ENCODE results near the gene SRPX2.

The SRPX2 gene

DNA sequence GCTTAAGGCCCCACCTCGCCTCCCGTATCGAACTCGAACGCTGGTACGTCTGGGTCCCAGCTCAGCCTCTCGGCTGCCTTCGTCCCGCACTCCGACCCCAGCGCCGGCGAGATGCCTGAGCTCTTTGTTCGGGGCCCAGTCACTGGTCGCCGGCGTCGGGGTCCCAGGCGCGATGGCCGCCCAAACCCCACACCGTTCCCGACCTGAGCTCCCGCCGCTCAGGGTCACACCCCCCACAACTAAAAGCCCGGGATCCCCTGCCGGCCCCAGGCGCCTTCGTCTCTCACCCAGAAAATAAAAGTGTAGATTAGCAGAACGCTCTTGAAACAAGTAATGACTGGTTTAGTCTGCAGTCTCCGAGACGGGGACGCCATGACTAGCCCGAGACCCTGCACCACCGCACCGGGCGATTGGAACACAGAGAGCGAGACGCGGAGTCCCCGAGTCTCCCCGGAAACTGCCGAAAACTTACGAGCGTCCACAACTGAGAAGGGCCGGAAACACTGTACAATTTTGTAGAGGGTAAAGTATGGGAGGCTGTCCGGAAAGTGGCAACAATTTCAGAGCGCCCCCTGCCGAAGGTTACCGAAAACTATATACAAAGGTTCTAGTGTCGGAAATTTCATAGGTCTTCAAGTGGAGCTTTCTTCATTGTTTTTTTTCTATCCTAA is 7.5 kb upstream of the SRPX2 start, which contains the start of gene TSPAN6:
TSS of gene TSPAN6 (minus strand) at position 486 of the 671 bp plus-strand sequence. CDS start at position 374, 112 bp downstream.
- no peaks in the 10 kb centered on the region for H3K4me1 ChIP-seq (ENCODE audit: control insufficient read depth, insufficient read depth, low read length)
- POLR2A ChIA-PET: interaction anchor here (1.6 kb wide), 1 partner anchor 21 kb away, joined by 6 read pairs; no protein-coding TSS in a partner anchor
- H3K4me3 ChIP-seq (ENCODE audit: low read depth, low read length): peak within 1 kb of the TSS; percentile 62
- peaks cover 15 to 30% of the 10 kb centered on the region in 2 experiments for H3K36me3 ChIP-seq (ENCODE audit: control insufficient read depth in 2 of 2, insufficient read depth in 1 of 2, low read length in 2 of 2)
- H3K9me3 ChIP-seq (ENCODE audit: control insufficient read depth, insufficient read depth, low read depth, low read length): no peaks in the 10 kb centered on the region
- peak within 1 kb of the TSS; percentile 67; the same call in 1 of the 2 replicates for H3K27ac ChIP-seq (ENCODE audit: extremely low read depth, low read depth, low read length)
- CTCF ChIA-PET: interaction anchor here (0.5 to 2.5 kb wide), 14 partner anchors 9 to 427 kb away, joined by 3 to 16 read pairs (median 3); no protein-coding TSS in a partner anchor
- TF ChIP-seq SP3 (tag by site-specific recombination; IDR thresholded peaks at IDR 0.05): no peak
- TF ChIP-seq ZXDB (tag by site-specific recombination; IDR thresholded peaks at IDR 0.05): 0 out of 2 replicates have a peak, but pooled peaks have one; percentile 42
- peak; percentile 23; the same call in 1 of the 2 replicates for TF ChIP-seq ZBTB20 (tag by site-specific recombination; IDR thresholded peaks at IDR 0.05)
- TF ChIP-seq ATF2 (tag by site-specific recombination; IDR thresholded peaks at IDR 0.05; ENCODE audit: low read depth): no peak
- TF ChIP-seq MYNN (tag by site-specific recombination; IDR thresholded peaks at IDR 0.05; ENCODE audit: borderline replicate concordance): no peak
- 0 out of 2 replicates have a peak, but pooled peaks have one; percentile 27 for TF ChIP-seq PBX3 (CRISPR knock-in tag; IDR thresholded peaks at IDR 0.05)
- no peak for TF ChIP-seq PRDM1 (tag by site-specific recombination; IDR thresholded peaks at IDR 0.05)
- TF ChIP-seq YY1 (tag by site-specific recombination; IDR thresholded peaks at IDR 0.05): 0 out of 2 replicates have a peak, but pooled peaks have one; percentile 26
- TF ChIP-seq ZBTB17 (tag by site-specific recombination; IDR thresholded peaks at IDR 0.05): peak; percentile 63; the same call in 1 of the 2 replicates
- TF ChIP-seq ZBTB11 (tag by site-specific recombination; conservative IDR thresholded peaks at IDR 0.05; ENCODE audit: low read depth): 0 out of 2 replicates have a peak, but pooled peaks have one; percentile 12
- 0 out of 2 replicates have a peak, but pooled peaks have one; percentile 23 for TF ChIP-seq ZNF660 (tag by site-specific recombination; IDR thresholded peaks at IDR 0.05)
- TF ChIP-seq ZNF654 (tag by site-specific recombination; IDR thresholded peaks at IDR 0.05; ENCODE audit: low read depth): 0 out of 2 replicates have a peak, but pooled peaks have one; percentile 7
- peak; percentile 75 for TF ChIP-seq ZNF335 (tag by site-specific recombination; conservative IDR thresholded peaks at IDR 0.05)
- TF ChIP-seq, protein P1, sequence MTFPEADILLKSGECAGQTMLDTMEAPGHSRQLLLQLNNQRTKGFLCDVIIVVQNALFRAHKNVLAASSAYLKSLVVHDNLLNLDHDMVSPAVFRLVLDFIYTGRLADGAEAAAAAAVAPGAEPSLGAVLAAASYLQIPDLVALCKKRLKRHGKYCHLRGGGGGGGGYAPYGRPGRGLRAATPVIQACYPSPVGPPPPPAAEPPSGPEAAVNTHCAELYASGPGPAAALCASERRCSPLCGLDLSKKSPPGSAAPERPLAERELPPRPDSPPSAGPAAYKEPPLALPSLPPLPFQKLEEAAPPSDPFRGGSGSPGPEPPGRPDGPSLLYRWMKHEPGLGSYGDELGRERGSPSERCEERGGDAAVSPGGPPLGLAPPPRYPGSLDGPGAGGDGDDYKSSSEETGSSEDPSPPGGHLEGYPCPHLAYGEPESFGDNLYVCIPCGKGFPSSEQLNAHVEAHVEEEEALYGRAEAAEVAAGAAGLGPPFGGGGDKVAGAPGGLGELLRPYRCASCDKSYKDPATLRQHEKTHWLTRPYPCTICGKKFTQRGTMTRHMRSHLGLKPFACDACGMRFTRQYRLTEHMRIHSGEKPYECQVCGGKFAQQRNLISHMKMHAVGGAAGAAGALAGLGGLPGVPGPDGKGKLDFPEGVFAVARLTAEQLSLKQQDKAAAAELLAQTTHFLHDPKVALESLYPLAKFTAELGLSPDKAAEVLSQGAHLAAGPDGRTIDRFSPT (tag by site-specific recombination; IDR thresholded peaks at IDR 0.05): no peak
- TF ChIP-seq ZBTB26 (tag by site-specific recombination; optimal IDR thresholded peaks at IDR 0.05): peak; percentile 12
- peak; percentile 28; the same call in 1 of the 2 replicates for TF ChIP-seq ZNF600 (tag by site-specific recombination; IDR thresholded peaks at IDR 0.05)
- peak; percentile 45; the same call in 1 of the 2 replicates for TF ChIP-seq PRDM10 (tag by site-specific recombination; IDR thresholded peaks at IDR 0.05)
- no peak for TF ChIP-seq ZNF202 (tag by site-specific recombination; IDR thresholded peaks at IDR 0.05; ENCODE audit: borderline replicate concordance)

All from HEK293 (cell line).